IMR-90 (cell line): ENCODE results near the gene RUNX2. TPM values are rescaled to one million over a fixed set of nuclear protein-coding genes. Genes with fewer than 3 reads are reported as not detected.
A peak's percentile ranks its signal among the peaks of the same experiment; 100 is the strongest.

Source experiments
- ATAC-seq: fragments of 200-7000 bp; cut with Tn5 transposase; 2 replicates; pipeline ENCODE4 v1.9.1; 2020; ENCODE audit warnings: low read depth, mild to moderate bottlenecking, moderate library complexity
- BruUV-seq: library from RNA; stranded (reverse); fragments of 400-500 nt; replicated peaks from 2 replicates; lab custom pipeline; 2021; lab: Mats Ljungman, UMichigan
- CTCF ChIA-PET: fragments of 300-600 bp; formaldehyde crosslinking; extraction: SDS; loops from one replicate; lab custom pipeline; 2021; ENCODE audit warnings: antibody characterized with exemption; lab: Yijun Ruan, JAX
- POLR2A ChIA-PET: fragments of 300-600 bp; sonication (Branson Sonifier 250); formaldehyde crosslinking; loops from one replicate; lab custom pipeline; 2022; ENCODE audit warnings: antibody characterized with exemption; ENCODE audit not compliant: unreplicated experiment; lab: Charles Lee
- DNase-seq: peaks from one replicate; pipeline ENCODE4 v3.0.0; 2013
- H2AFZ ChIP-seq: replicated peaks from 2 replicates; pipeline ENCODE3; 2013; ENCODE audit warnings: low read length, mild to moderate bottlenecking; ENCODE audit not compliant: poor library complexity
- H2AK5ac ChIP-seq: 2 replicates; pipeline ENCODE4 v1.6.1; 2013; ENCODE audit warnings: low read depth, low read length, inconsistent platforms
- H2AK9ac ChIP-seq: replicated peaks from 2 replicates; pipeline ENCODE3; 2013; ENCODE audit warnings: mild to moderate bottlenecking, low read depth, low read length, moderate library complexity; ENCODE audit not compliant: poor library complexity
- H2BK120ac ChIP-seq: 2 replicates; pipeline ENCODE4 v1.6.1; 2013; ENCODE audit warnings: low read depth, low read length, inconsistent platforms
- H2BK15ac ChIP-seq: 3 replicates; pipeline ENCODE4 v1.6.1; 2013; ENCODE audit warnings: low read depth, low read length, inconsistent platforms
- H2BK20ac ChIP-seq: 2 replicates; pipeline ENCODE4 v1.6.1; 2013; ENCODE audit warnings: low read depth, mild to moderate bottlenecking, inconsistent platforms, low read length, moderate library complexity
- H2BK5ac ChIP-seq: 2 replicates; pipeline ENCODE4 v1.6.1; 2013; ENCODE audit warnings: mild to moderate bottlenecking, low read depth, low read length, inconsistent platforms; ENCODE audit not compliant: poor library complexity, severe bottlenecking
- H3K14ac ChIP-seq: replicated peaks from 2 replicates; pipeline ENCODE4 v1.6.1; 2013; ENCODE audit warnings: low read depth, low read length, inconsistent platforms
- H3K18ac ChIP-seq: 2 replicates; pipeline ENCODE4 v1.6.1; 2013; ENCODE audit warnings: low read depth, low read length, control low read depth
- H3K23ac ChIP-seq: 2 replicates; pipeline ENCODE4 v1.6.1; 2013; ENCODE audit warnings: low read depth, low read length, inconsistent platforms
- H3K27ac ChIP-seq: 2 replicates; pipeline ENCODE4 v1.5.1; 2013; ENCODE audit warnings: mild to moderate bottlenecking, control low read depth, low read length; ENCODE audit not compliant: insufficient read depth
- H3K27me3 ChIP-seq: 2 replicates; pipeline ENCODE4 v1.6.1; 2013; ENCODE audit warnings: low read length; ENCODE audit not compliant: control insufficient read depth, insufficient read depth
- H3K36me3 ChIP-seq: 2 replicates; pipeline ENCODE4 v1.6.1; 2013; ENCODE audit warnings: low read length, mixed read lengths; ENCODE audit not compliant: control insufficient read depth, insufficient read depth
- H3K4ac ChIP-seq: 2 replicates; pipeline ENCODE4 v1.6.1; 2013; ENCODE audit warnings: low read depth, low read length, inconsistent platforms
- H3K4me1 ChIP-seq: 2 replicates; pipeline ENCODE4 v1.6.1; 2013; ENCODE audit warnings: low read length, mixed read lengths; ENCODE audit not compliant: control insufficient read depth, insufficient read depth
- H3K4me2 ChIP-seq: 2 replicates; pipeline ENCODE4 v1.6.1; 2013; ENCODE audit warnings: low read depth, mild to moderate bottlenecking, control low read depth, low read length, moderate library complexity
- H3K4me3 ChIP-seq: 2 replicates; pipeline ENCODE4 v1.5.1; 2013; ENCODE audit warnings: low read depth, mild to moderate bottlenecking, control low read depth, low read length, moderate library complexity; ENCODE audit not compliant: insufficient read depth
- H3K56ac ChIP-seq: 2 replicates; pipeline ENCODE4 v1.6.1; 2013; ENCODE audit warnings: low read length, inconsistent platforms; ENCODE audit not compliant: insufficient read depth; ENCODE audit errors: extremely low read depth
- H3K79me1 ChIP-seq, 2 experiments: 2 replicates each; pipeline ENCODE4 v1.6.1; 2013; ENCODE audit warnings: low read length in 2 of 2, inconsistent platforms in 1 of 2, low read depth in 1 of 2
- H3K9ac ChIP-seq: 2 replicates; pipeline ENCODE4 v1.6.1; 2013; ENCODE audit warnings: low read depth, low read length, control low read depth
- H3K9me1 ChIP-seq: 2 replicates; pipeline ENCODE4 v1.6.1; 2013; ENCODE audit warnings: low read length, inconsistent platforms; ENCODE audit not compliant: insufficient read depth
- H3K9me3 ChIP-seq: 2 replicates; pipeline ENCODE4 v1.6.1; 2013; ENCODE audit warnings: low read length; ENCODE audit not compliant: control insufficient read depth, insufficient read depth
- H4K20me1 ChIP-seq: 2 replicates; pipeline ENCODE4 v1.6.1; 2013; ENCODE audit warnings: low read length, inconsistent platforms; ENCODE audit not compliant: insufficient read depth
- H4K5ac ChIP-seq: 2 replicates; pipeline ENCODE4 v1.6.1; 2013; ENCODE audit warnings: mild to moderate bottlenecking, low read depth, low read length, control low read depth
- H4K8ac ChIP-seq, 2 experiments: 2 replicates each; pipeline ENCODE4 v1.6.1; 2013; ENCODE audit warnings: low read depth in 2 of 2, low read length in 2 of 2, control low read depth in 1 of 2, inconsistent platforms in 1 of 2
- H4K91ac ChIP-seq: 2 replicates; pipeline ENCODE4 v1.6.1; 2013; ENCODE audit warnings: low read depth, low read length, inconsistent platforms; ENCODE audit not compliant: insufficient read depth
- FOS ChIP-seq: fragments of 150-350 bp; IDR thresholded peaks from 2 replicates; pipeline ENCODE4 v1.6.1; 2016; ENCODE audit warnings: low read depth, low read length
- MAFK ChIP-seq: IDR thresholded peaks from 2 replicates; pipeline ENCODE4 v1.6.1; 2012; ENCODE audit warnings: low read depth, low read length, improper control_type of control experiment
- WGBS, 2 experiments: methylation state at CpG; one replicate each; pipeline versions ENCODE4 v1.1.5 to v1.1.7; 2013; ENCODE audit warnings: missing lambda C conversion rate in 2 of 2; ENCODE audit not compliant: insufficient read length in 1 of 2; ENCODE audit errors: extremely low coverage in 2 of 2; 5-methylcytosine and 5-hydroxymethylcytosine counted together
- dilution Hi-C: fragments of 300-500 bp; cut with HindIII; formaldehyde crosslinking; loops from one replicate; pipeline ENCODE4 v1.14.3; 2018; ENCODE audit warnings: low sequenced_read_pairs; ENCODE audit not compliant: unreplicated experiment
- in situ Hi-C: fragments of 300-500 bp; cut with MboI; formaldehyde crosslinking; loops from 3 replicates; pipeline ENCODE4 v1.14.3; 2019; ENCODE audit warnings: low sequenced_read_pairs, inconsistent platforms, mixed read lengths
- intact Hi-C: fragments of 100-400 bp; cut with micrococcal nuclease; formaldehyde crosslinking; loops from 2 replicates; pipeline ENCODE4 v1.10.0; 2022
- polyA plus RNA-seq, 3 experiments: library from polyadenylated mRNA; depleted of rRNA; stranded (reverse); fragments of >200 nt; gene quantifications; 2 replicates each; pipeline ENCODE4 v1.2.3, GENCODE V29; 2012; ENCODE audit warnings: low replicate concordance in 1 of 3
- total RNA-seq: library from RNA; depleted of rRNA; stranded (reverse); fragments of >200 nt; gene quantifications from 2 replicates; pipeline ENCODE4 v1.2.3, GENCODE V29; 2012

RUNX2 gene
- total and polyA plus RNA-seq, 2 of the 4 experiments (the other 2 are of a cell fraction): 2.3 to 4.7 TPM

- Histone ChIP-seq H3K9me3 (no peaks in the 10 kb centered on the region), H3K23ac (no peak overlapping the region), H3K56ac (no peak overlapping the region), H3K36me3 (peaks cover 1% of the 10 kb centered on the region), H3K4ac (0 out of 2 replicates have a peak overlapping the region, but pooled peaks have one; percentile 55), H2BK15ac (peak overlapping the region; percentile 39; the same call in 1 of the 3 replicates), H3K27ac (no peak overlapping the region), H2AK5ac (peak overlapping the region; percentile 42), H3K4me1 (peaks cover 23% of the 10 kb centered on the region), H4K91ac (0 out of 2 replicates have a peak overlapping the region, but pooled peaks have one; percentile 21), H3K27me3 (no peaks in the 10 kb centered on the region), H3K18ac (0 out of 2 replicates have a peak overlapping the region, but pooled peaks have one; percentile 25), H2BK5ac (no peak overlapping the region), H3K9ac (no peak overlapping the region), H3K79me1 (peaks cover 18 to 54% of the 10 kb centered on the region in 2 experiments), H3K9me1 (peaks cover 18% of the 10 kb centered on the region), H3K4me2 (no peak overlapping the region), H4K5ac (no peak overlapping the region; the same call in 1 of the 2 replicates), H2AK9ac (no peak overlapping the region), H3K4me3 (no peak overlapping the region), H2BK20ac (no peak overlapping the region), H4K8ac (peak overlapping the region in 1 of 2 experiments; percentile 24; a peak in 1 of 4 replicates), H2AFZ (no peak overlapping the region), H3K14ac (no peak overlapping the region; the same call in 1 of the 2 replicates), H4K20me1 (no peaks in the 10 kb centered on the region), H2BK120ac (0 out of 2 replicates have a peak overlapping the region, but pooled peaks have one; percentile 11)
- ChIA-PET POLR2A (no interaction called here), CTCF (no interaction called here)
- no CpG with 5 or more reads among the region's 4 CpGs for WGBS, 2 experiments
- ATAC-seq (no peak), DNase-seq (no peak)
- in situ Hi-C loops: no loop called here
- BruUV-seq: no TSS peak
- intact Hi-C loops: no loop called here
- TF ChIP-seq MAFK (peak; percentile 80), FOS (no peak)
- dilution Hi-C loops: no loop called here
Observed at GRCh38 chr6:45450132-45450531, 122.0 kb downstream of the RUNX2 start.
